Measurements from ENCODE around the gene STRAP. TPM values are rescaled to one million over a fixed set of nuclear protein-coding genes. Genes with fewer than 3 reads are reported as not detected.
"Not testable (repeated sequence)": the region's sequence is repeated elsewhere in the genome, so short reads cannot be mapped to it uniquely, and the experiment has no call there.

Gene STRAP
- total RNA-seq, 2 donors from 2014 or later: 101 to 109 TPM

- peak overlapping the region in 1 of 2 donors; percentile 15 for H3K27ac Mint-ChIP-seq
- ATAC-seq (no peak), DNase-seq (ENCODE audit: low spot score) (no peak)
- H3K9me3 Mint-ChIP-seq: no peaks in the 10 kb centered on the region
- peaks cover 8% of the 10 kb centered on the region for H3K36me3 Mint-ChIP-seq
- H3K27me3 Mint-ChIP-seq: no peaks in the 10 kb centered on the region
- peaks cover 4 to 11% of the 10 kb centered on the region in 2 donors for H3K4me1 Mint-ChIP-seq (ENCODE audit: low read depth in 2 of 2)
- H3K4me3 Mint-ChIP-seq: no peak overlapping the region
These were observed 35.9 kb downstream of the STRAP start for GRCh38 chr12:15918066-15918465.

GRCh38 chr12:15919418-15919817 is 37.2 kb downstream of the STRAP start:
- no peak overlapping the region for H3K27ac Mint-ChIP-seq

GRCh38 chr12:15924956-15925355 is 42.8 kb downstream of the STRAP start:
- peaks cover 4% of the 10 kb centered on the region for H3K36me3 Mint-ChIP-seq
- H3K27me3 Mint-ChIP-seq: no peaks in the 10 kb centered on the region
- H3K4me1 Mint-ChIP-seq (ENCODE audit: low read depth in 2 of 2): peaks cover 4 to 16% of the 10 kb centered on the region in 2 donors
- no peak for ATAC-seq
- H3K9me3 Mint-ChIP-seq: no peaks in the 10 kb centered on the region
- no peak overlapping the region for H3K27ac Mint-ChIP-seq
- no peak for DNase-seq (ENCODE audit: low spot score)
- no peak overlapping the region for H3K4me3 Mint-ChIP-seq

More at GRCh38 chr12:15919418-15919817, 37.2 kb downstream of the STRAP start:
- no peak overlapping the region for H3K4me3 Mint-ChIP-seq
- H3K36me3 Mint-ChIP-seq: peaks cover 8% of the 10 kb centered on the region
- ATAC-seq (no peak), DNase-seq (ENCODE audit: low spot score) (no peak)
- H3K4me1 Mint-ChIP-seq (ENCODE audit: low read depth in 2 of 2): peaks cover 4 to 11% of the 10 kb centered on the region in 2 donors
- H3K27me3 Mint-ChIP-seq: no peaks in the 10 kb centered on the region
- no peaks in the 10 kb centered on the region for H3K9me3 Mint-ChIP-seq

- ATAC-seq (no peak), DNase-seq (ENCODE audit: low spot score) (no peak)
- Mint-ChIP-seq H3K36me3 (peaks cover 4% of the 10 kb centered on the region), H3K4me1 (ENCODE audit: low read depth in 2 of 2) (peaks cover 0 to 13% of the 10 kb centered on the region in 2 donors), H3K4me3 (no peak overlapping the region), H3K27me3 (no peaks in the 10 kb centered on the region), H3K9me3 (no peaks in the 10 kb centered on the region), H3K27ac (no peak overlapping the region)
These were observed 46.2 kb downstream of the STRAP start for GRCh38 chr12:15928346-15928745.

- DNase-seq (ENCODE audit: low spot score): no peak
- Mint-ChIP-seq H3K9me3 (no peaks in the 10 kb centered on the region), H3K4me1 (ENCODE audit: low read depth in 2 of 2) (peaks cover 0 to 13% of the 10 kb centered on the region in 2 donors), H3K4me3 (no peak overlapping the region), H3K36me3 (peaks cover 4% of the 10 kb centered on the region), H3K27me3 (no peaks in the 10 kb centered on the region), H3K27ac (no peak overlapping the region)
- no peak for ATAC-seq
These were observed 46.8 kb downstream of the STRAP start for GRCh38 chr12:15928870-15929571.

- H3K4me1 Mint-ChIP-seq (ENCODE audit: low read depth in 2 of 2): peaks cover 1 to 6% of the 10 kb centered on the region in 2 donors
- DNase-seq (ENCODE audit: low spot score) (no peak), ATAC-seq (no peak)
- no peaks in the 10 kb centered on the region for H3K9me3 Mint-ChIP-seq
- H3K27me3 Mint-ChIP-seq: no peaks in the 10 kb centered on the region
- no peak overlapping the region for H3K4me3 Mint-ChIP-seq
- peaks cover 4% of the 10 kb centered on the region for H3K36me3 Mint-ChIP-seq
- H3K27ac Mint-ChIP-seq: no peak overlapping the region
These were observed 49.4 kb downstream of the STRAP start for GRCh38 chr12:15931590-15932053.

GRCh38 chr12:15932327-15932726 is 50.1 kb downstream of the STRAP start:
- Mint-ChIP-seq H3K4me3 (no peak overlapping the region), H3K4me1 (ENCODE audit: low read depth in 2 of 2) (peaks cover 8 to 13% of the 10 kb centered on the region in 2 donors), H3K27me3 (no peaks in the 10 kb centered on the region), H3K9me3 (no peaks in the 10 kb centered on the region), H3K27ac (no peak overlapping the region), H3K36me3 (peaks cover 4% of the 10 kb centered on the region)
- DNase-seq (ENCODE audit: low spot score) (no peak), ATAC-seq (no peak)

GRCh38 chr12:15932971-15933370 is 50.8 kb downstream of the STRAP start:
- Mint-ChIP-seq H3K4me1 (ENCODE audit: low read depth in 2 of 2) (peaks cover 13 to 20% of the 10 kb centered on the region in 2 donors), H3K27ac (no peak overlapping the region), H3K9me3 (no peaks in the 10 kb centered on the region), H3K4me3 (no peak overlapping the region), H3K27me3 (no peaks in the 10 kb centered on the region), H3K36me3 (peaks cover 4% of the 10 kb centered on the region)
- ATAC-seq (no peak), DNase-seq (ENCODE audit: low spot score) (no peak)

GRCh38 chr12:15933751-15934150 is 51.6 kb downstream of the STRAP start:
- H3K4me3 Mint-ChIP-seq: no peak overlapping the region
- peaks cover 13 to 20% of the 10 kb centered on the region in 2 donors for H3K4me1 Mint-ChIP-seq (ENCODE audit: low read depth in 2 of 2)
- no peaks in the 10 kb centered on the region for H3K27me3 Mint-ChIP-seq
- H3K27ac Mint-ChIP-seq: no peak overlapping the region
- no peaks in the 10 kb centered on the region for H3K9me3 Mint-ChIP-seq
- DNase-seq (ENCODE audit: low spot score) (no peak), ATAC-seq (no peak)
- H3K36me3 Mint-ChIP-seq: peaks cover 6% of the 10 kb centered on the region

- Mint-ChIP-seq H3K9me3 (peaks cover 8% of the 10 kb centered on the region), H3K27ac (no peak overlapping the region), H3K4me1 (ENCODE audit: low read depth in 2 of 2) (peaks cover 17 to 24% of the 10 kb centered on the region in 2 donors), H3K4me3 (no peak overlapping the region), H3K36me3 (peaks cover 16% of the 10 kb centered on the region), H3K27me3 (no peaks in the 10 kb centered on the region)
- ATAC-seq (no peak), DNase-seq (ENCODE audit: low spot score) (no peak)
These were observed 54.6 kb downstream of the STRAP start for GRCh38 chr12:15936751-15937150.

- no peaks in the 10 kb centered on the region for H3K27me3 Mint-ChIP-seq
- peaks cover 23% of the 10 kb centered on the region for H3K36me3 Mint-ChIP-seq
- H3K4me3 Mint-ChIP-seq: no peak overlapping the region
- H3K27ac Mint-ChIP-seq: no peak overlapping the region
- H3K9me3 Mint-ChIP-seq: peaks cover 8% of the 10 kb centered on the region
- peaks cover 23 to 32% of the 10 kb centered on the region in 2 donors for H3K4me1 Mint-ChIP-seq (ENCODE audit: low read depth in 2 of 2)
- DNase-seq (ENCODE audit: low spot score) (no peak), ATAC-seq (no peak)
These were observed 55.7 kb downstream of the STRAP start for GRCh38 chr12:15937902-15938301.

GRCh38 chr12:15939111-15939510 is 56.9 kb downstream of the STRAP start:
- Mint-ChIP-seq H3K9me3 (peaks cover 8% of the 10 kb centered on the region), H3K36me3 (peaks cover 22% of the 10 kb centered on the region), H3K27me3 (no peaks in the 10 kb centered on the region), H3K27ac (no peak overlapping the region), H3K4me1 (ENCODE audit: low read depth in 2 of 2) (peaks cover 25 to 35% of the 10 kb centered on the region in 2 donors), H3K4me3 (no peak overlapping the region)
- ATAC-seq (no peak), DNase-seq (ENCODE audit: low spot score) (no peak)

GRCh38 chr12:15942475-15942874 is 60.3 kb downstream of the STRAP start:
- peaks cover 8% of the 10 kb centered on the region for H3K9me3 Mint-ChIP-seq
- DNase-seq (ENCODE audit: low spot score) (no peak), ATAC-seq (no peak)
- H3K27ac Mint-ChIP-seq: no peak overlapping the region
- H3K27me3 Mint-ChIP-seq: no peaks in the 10 kb centered on the region
- no peak overlapping the region for H3K4me3 Mint-ChIP-seq
- peaks cover 29% of the 10 kb centered on the region for H3K36me3 Mint-ChIP-seq
- peaks cover 32 to 44% of the 10 kb centered on the region in 2 donors for H3K4me1 Mint-ChIP-seq (ENCODE audit: low read depth in 2 of 2)

GRCh38 chr12:15943519-15943918 is 61.3 kb downstream of the STRAP start:
- not testable (repeated sequence) for H3K27ac Mint-ChIP-seq; H3K4me3 Mint-ChIP-seq; DNase-seq (ENCODE audit: low spot score); ATAC-seq; H3K27me3 Mint-ChIP-seq
- Mint-ChIP-seq H3K9me3 (peaks cover 10% of the 10 kb centered on the region), H3K4me1 (ENCODE audit: low read depth in 2 of 2) (peaks cover 30 to 42% of the 10 kb centered on the region in 2 donors), H3K36me3 (peaks cover 29% of the 10 kb centered on the region)
